ENCODE measurements around the gene B4GALNT3. TPM values are rescaled to one million over a fixed set of nuclear protein-coding genes. Genes with fewer than 3 reads are reported as not detected.

The B4GALNT3 gene
- total RNA-seq, 1 donor from 2014 or later: 4.2 TPM

DNA sequence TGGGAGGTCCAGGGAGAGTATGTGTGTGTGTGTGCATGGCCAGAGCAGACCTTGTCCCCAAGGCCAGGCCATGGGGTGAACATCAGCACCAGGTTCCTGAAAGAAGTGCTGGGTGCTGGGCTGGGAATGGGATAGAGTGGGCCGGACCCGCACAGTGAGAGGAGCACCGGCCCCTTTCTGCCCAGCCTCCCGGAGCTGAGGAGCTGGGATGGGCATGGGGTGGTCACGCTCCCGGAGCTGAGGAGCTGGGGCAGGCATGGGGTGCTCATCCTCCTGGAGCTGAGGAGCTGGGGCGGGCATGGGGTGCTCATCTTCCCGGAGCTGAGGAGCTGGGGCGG, 83.3 kb downstream of the B4GALNT3 start:
- Histone ChIP-seq H3K27me3 (ENCODE audit: control insufficient read depth in 3 of 3, insufficient read depth in 3 of 3, low read length in 3 of 3) (peaks cover 0 to 7% (median 3%) of the 10 kb centered on the region in 3 donors), H3K4me1 (ENCODE audit: control insufficient read depth in 3 of 3, insufficient read depth in 3 of 3, low read length in 3 of 3) (peaks cover 5 to 19% (median 18%) of the 10 kb centered on the region in 3 donors), H3K9me3 (ENCODE audit: control insufficient read depth in 3 of 3, low read length in 3 of 3) (no peaks in the 10 kb centered on the region), H3K36me3 (ENCODE audit: control insufficient read depth in 3 of 3, insufficient read depth in 3 of 3, low read length in 3 of 3) (peaks cover 0 to 2% (median 0%) of the 10 kb centered on the region in 3 donors), H3K4me3 (ENCODE audit: low read length in 3 of 3) (no peak overlapping the region), H3K9ac (ENCODE audit: low read depth in 1 of 3, low read length in 3 of 3) (peak overlapping the region in 1 of 3 donors; percentile 40), H3K27ac (ENCODE audit: low read depth, low read length) (no peak overlapping the region)

DNA sequence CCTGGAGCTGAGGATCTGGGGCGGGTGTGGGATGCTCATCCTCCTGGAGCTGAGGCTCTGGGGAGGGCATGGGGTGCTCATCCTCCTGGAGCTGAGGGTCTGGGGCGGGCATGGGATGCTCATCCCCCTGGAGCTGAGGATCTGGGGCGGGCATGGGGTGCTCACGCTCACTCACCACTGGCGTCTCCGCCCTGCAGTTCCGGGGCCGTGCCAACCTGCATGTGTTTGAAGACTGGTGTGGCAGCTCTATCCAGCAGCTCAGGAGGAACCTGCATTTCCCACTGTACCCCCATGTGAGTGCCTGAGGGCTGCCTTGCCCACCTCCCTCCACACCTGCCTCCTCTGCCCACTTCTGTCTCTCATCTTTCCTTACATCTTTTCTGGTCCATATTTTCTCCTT, 84.4 kb downstream of the B4GALNT3 start:
- peaks cover 0 to 2% (median 0%) of the 10 kb centered on the region in 3 donors for H3K36me3 ChIP-seq (ENCODE audit: control insufficient read depth in 3 of 3, insufficient read depth in 3 of 3, low read length in 3 of 3)
- no peak overlapping the region for H3K4me3 ChIP-seq (ENCODE audit: low read length in 3 of 3)
- no peak overlapping the region for H3K27ac ChIP-seq (ENCODE audit: low read depth, low read length)
- H3K9me3 ChIP-seq (ENCODE audit: control insufficient read depth in 3 of 3, low read length in 3 of 3): no peaks in the 10 kb centered on the region
- peaks cover 2 to 23% (median 18%) of the 10 kb centered on the region in 3 donors for H3K4me1 ChIP-seq (ENCODE audit: control insufficient read depth in 3 of 3, insufficient read depth in 3 of 3, low read length in 3 of 3)
- H3K27me3 ChIP-seq (ENCODE audit: control insufficient read depth in 3 of 3, insufficient read depth in 3 of 3, low read length in 3 of 3): peaks cover 0 to 7% (median 3%) of the 10 kb centered on the region in 3 donors
- no peak overlapping the region for H3K9ac ChIP-seq (ENCODE audit: low read depth in 1 of 3, low read length in 3 of 3)

DNA sequence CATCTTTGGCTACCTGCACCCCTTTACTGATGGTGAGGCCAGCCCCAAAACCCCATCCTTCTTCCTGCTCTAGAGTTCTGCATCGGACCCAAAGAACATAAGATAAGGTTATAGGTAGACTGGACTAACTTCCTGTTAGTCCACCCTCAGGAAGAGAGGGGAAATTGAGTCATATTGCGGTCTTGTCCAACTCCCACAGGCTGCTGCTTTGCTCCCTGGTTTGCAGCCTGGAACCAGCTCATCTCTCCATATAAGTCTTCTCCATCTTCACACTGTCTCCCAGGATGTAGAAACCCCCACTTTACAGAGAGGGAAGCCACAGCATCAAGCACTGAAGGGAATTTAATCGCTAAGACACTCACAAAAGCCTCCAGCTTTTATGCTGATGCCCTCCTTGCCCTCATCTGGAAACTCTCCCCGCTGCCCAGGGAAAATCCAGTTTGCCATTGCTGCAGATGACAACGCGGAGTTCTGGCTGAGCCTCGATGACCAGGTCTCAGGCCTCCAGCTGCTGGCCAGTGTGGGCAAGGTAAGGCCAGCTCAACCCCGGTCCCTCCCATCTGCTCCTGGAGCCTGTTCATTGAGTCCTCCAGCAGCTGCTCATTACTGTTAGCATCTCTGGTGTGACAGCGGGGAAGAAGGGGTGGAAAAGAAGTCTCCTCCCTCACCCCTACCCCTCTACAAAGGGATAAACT, 85.3 kb downstream of the B4GALNT3 start:
- H3K4me1 ChIP-seq (ENCODE audit: control insufficient read depth in 3 of 3, insufficient read depth in 3 of 3, low read length in 3 of 3): peaks cover 2 to 24% (median 18%) of the 10 kb centered on the region in 3 donors
- peaks cover 0 to 2% (median 0%) of the 10 kb centered on the region in 3 donors for H3K36me3 ChIP-seq (ENCODE audit: control insufficient read depth in 3 of 3, insufficient read depth in 3 of 3, low read length in 3 of 3)
- peaks cover 0 to 7% (median 3%) of the 10 kb centered on the region in 3 donors for H3K27me3 ChIP-seq (ENCODE audit: control insufficient read depth in 3 of 3, insufficient read depth in 3 of 3, low read length in 3 of 3)
- H3K9ac ChIP-seq (ENCODE audit: low read depth in 1 of 3, low read length in 3 of 3): no peak overlapping the region
- no peak overlapping the region for H3K27ac ChIP-seq (ENCODE audit: low read depth, low read length)
- no peak overlapping the region for H3K4me3 ChIP-seq (ENCODE audit: low read length in 3 of 3)
- H3K9me3 ChIP-seq (ENCODE audit: control insufficient read depth in 3 of 3, low read length in 3 of 3): no peaks in the 10 kb centered on the region

DNA sequence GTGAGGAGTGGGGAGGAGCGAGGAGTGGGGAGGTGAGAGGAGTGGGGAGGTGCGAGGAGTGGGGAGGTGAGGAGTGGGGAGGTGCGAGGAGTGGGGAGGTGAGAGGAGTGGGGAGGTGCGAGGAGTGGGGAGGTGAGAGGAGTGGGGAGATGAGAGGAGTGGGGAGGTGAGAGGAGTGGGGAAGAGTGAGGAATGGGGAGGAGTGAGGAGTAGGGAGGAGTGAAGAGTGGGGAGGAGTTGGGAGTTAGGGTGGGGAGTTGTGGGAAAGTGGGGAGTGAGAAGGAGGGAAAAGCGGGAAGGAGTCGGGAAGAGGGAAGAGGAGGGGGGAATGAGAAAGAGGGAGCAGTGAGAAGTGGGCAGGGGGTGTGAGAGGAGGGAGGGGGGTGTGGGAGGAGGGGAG, 86.1 kb downstream of the B4GALNT3 start:
- Histone ChIP-seq H3K27ac (ENCODE audit: low read depth, low read length) (no peak overlapping the region), H3K36me3 (ENCODE audit: control insufficient read depth in 3 of 3, insufficient read depth in 3 of 3, low read length in 3 of 3) (peaks cover 0 to 2% (median 0%) of the 10 kb centered on the region in 3 donors), H3K9me3 (ENCODE audit: control insufficient read depth in 3 of 3, low read length in 3 of 3) (no peaks in the 10 kb centered on the region), H3K4me1 (ENCODE audit: control insufficient read depth in 3 of 3, insufficient read depth in 3 of 3, low read length in 3 of 3) (peaks cover 5 to 32% (median 21%) of the 10 kb centered on the region in 3 donors), H3K9ac (ENCODE audit: low read depth in 1 of 3, low read length in 3 of 3) (no peak overlapping the region), H3K27me3 (ENCODE audit: control insufficient read depth in 3 of 3, insufficient read depth in 3 of 3, low read length in 3 of 3) (peaks cover 0 to 7% (median 3%) of the 10 kb centered on the region in 3 donors), H3K4me3 (ENCODE audit: low read length in 3 of 3) (no peak overlapping the region)

DNA sequence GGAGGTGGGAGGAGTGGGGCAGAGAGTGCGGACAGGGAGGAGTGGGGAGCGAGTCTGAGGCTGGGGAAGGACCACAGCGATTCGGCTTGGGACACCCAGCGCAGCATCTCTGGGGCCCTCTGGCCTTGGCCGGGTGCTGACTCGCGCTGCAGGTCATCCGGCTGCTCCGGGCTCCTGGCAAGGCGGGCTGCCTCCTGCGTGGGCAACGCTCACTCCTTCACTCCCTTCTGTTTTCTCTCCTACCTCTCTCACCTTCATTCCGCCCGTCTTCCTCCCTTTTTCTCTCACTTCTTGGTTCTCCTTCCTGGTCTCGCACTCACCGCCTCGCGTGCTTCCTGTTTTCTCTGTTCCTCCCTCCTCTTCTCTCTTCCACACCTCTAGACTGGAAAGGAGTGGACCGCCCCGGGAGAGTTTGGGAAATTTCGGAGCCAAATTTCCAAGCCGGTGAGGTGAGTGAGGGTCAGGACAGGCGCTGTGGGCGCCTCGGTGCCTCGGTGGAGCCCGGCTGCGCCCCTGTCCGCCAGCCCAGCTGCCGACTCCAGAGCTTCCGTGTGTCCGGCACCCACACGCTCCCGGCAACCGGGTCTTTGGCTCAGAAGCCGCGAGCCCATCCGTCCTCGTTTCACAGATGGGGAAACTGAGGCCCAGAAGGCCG, 86.7 kb downstream of the B4GALNT3 start:
- Histone ChIP-seq H3K4me1 (ENCODE audit: control insufficient read depth in 3 of 3, insufficient read depth in 3 of 3, low read length in 3 of 3) (peaks cover 7 to 33% (median 23%) of the 10 kb centered on the region in 3 donors), H3K36me3 (ENCODE audit: control insufficient read depth in 3 of 3, insufficient read depth in 3 of 3, low read length in 3 of 3) (peaks cover 0 to 2% (median 0%) of the 10 kb centered on the region in 3 donors), H3K27me3 (ENCODE audit: control insufficient read depth in 3 of 3, insufficient read depth in 3 of 3, low read length in 3 of 3) (peaks cover 0 to 7% (median 3%) of the 10 kb centered on the region in 3 donors), H3K9me3 (ENCODE audit: control insufficient read depth in 3 of 3, low read length in 3 of 3) (no peaks in the 10 kb centered on the region), H3K27ac (ENCODE audit: low read depth, low read length) (no peak overlapping the region), H3K9ac (ENCODE audit: low read depth in 1 of 3, low read length in 3 of 3) (no peak overlapping the region), H3K4me3 (ENCODE audit: low read length in 3 of 3) (no peak overlapping the region)

GRCh38 chr12:546920-547845, 87.4 kb downstream of the B4GALNT3 start:
- H3K9ac ChIP-seq (ENCODE audit: low read depth in 1 of 3, low read length in 3 of 3): peak overlapping the region in 1 of 3 donors; percentile 45
- peaks cover 9 to 36% (median 27%) of the 10 kb centered on the region in 3 donors for H3K4me1 ChIP-seq (ENCODE audit: control insufficient read depth in 3 of 3, insufficient read depth in 3 of 3, low read length in 3 of 3)
- H3K36me3 ChIP-seq (ENCODE audit: control insufficient read depth in 3 of 3, insufficient read depth in 3 of 3, low read length in 3 of 3): peaks cover 0 to 2% (median 0%) of the 10 kb centered on the region in 3 donors
- H3K9me3 ChIP-seq (ENCODE audit: control insufficient read depth in 3 of 3, low read length in 3 of 3): no peaks in the 10 kb centered on the region
- no peak overlapping the region for H3K27ac ChIP-seq (ENCODE audit: low read depth, low read length)
- peaks cover 0 to 7% (median 3%) of the 10 kb centered on the region in 3 donors for H3K27me3 ChIP-seq (ENCODE audit: control insufficient read depth in 3 of 3, insufficient read depth in 3 of 3, low read length in 3 of 3)
- no peak overlapping the region for H3K4me3 ChIP-seq (ENCODE audit: low read length in 3 of 3)

DNA sequence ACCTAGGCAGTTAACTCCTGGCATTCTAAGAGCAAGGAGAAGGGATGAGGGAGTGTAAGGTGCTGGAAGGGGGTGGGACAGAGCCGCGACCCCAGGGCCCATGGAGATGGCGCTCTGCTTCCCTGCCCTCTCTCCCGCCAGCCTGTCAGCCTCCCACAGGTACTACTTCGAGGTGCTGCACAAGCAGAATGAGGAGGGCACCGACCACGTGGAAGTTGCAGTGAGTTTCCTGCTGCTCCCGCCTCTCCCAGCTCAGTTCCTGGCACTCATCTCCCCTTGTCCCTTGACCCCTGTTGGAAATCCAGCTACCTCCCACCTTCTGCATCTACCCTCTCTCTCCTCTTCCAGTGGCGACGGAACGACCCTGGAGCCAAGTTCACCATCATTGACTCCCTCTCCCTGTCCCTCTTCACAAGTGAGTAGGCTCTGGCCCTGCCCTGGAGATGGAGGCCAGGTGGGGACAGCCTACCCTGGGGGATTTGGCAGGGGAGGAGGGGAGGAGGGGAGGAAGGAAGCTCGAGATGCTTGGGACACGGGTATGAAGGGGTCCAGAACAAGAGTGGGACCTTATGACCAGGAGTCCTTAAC, 88.2 kb downstream of the B4GALNT3 start:
- no peak overlapping the region for H3K27ac ChIP-seq (ENCODE audit: low read depth, low read length)
- no peak overlapping the region for H3K9ac ChIP-seq (ENCODE audit: low read depth in 1 of 3, low read length in 3 of 3)
- peaks cover 0 to 2% (median 0%) of the 10 kb centered on the region in 3 donors for H3K36me3 ChIP-seq (ENCODE audit: control insufficient read depth in 3 of 3, insufficient read depth in 3 of 3, low read length in 3 of 3)
- H3K4me1 ChIP-seq (ENCODE audit: control insufficient read depth in 3 of 3, insufficient read depth in 3 of 3, low read length in 3 of 3): peaks cover 17 to 41% (median 29%) of the 10 kb centered on the region in 3 donors
- H3K4me3 ChIP-seq (ENCODE audit: low read length in 3 of 3): no peak overlapping the region
- H3K27me3 ChIP-seq (ENCODE audit: control insufficient read depth in 3 of 3, insufficient read depth in 3 of 3, low read length in 3 of 3): peaks cover 0 to 7% (median 3%) of the 10 kb centered on the region in 3 donors
- H3K9me3 ChIP-seq (ENCODE audit: control insufficient read depth in 3 of 3, low read length in 3 of 3): no peaks in the 10 kb centered on the region

GRCh38 chr12:549476-550082, 89.8 kb downstream of the B4GALNT3 start:
- H3K9ac ChIP-seq (ENCODE audit: low read depth in 1 of 3, low read length in 3 of 3): no peak overlapping the region
- no peaks in the 10 kb centered on the region for H3K9me3 ChIP-seq (ENCODE audit: control insufficient read depth in 3 of 3, low read length in 3 of 3)
- peaks cover 0 to 3% (median 2%) of the 10 kb centered on the region in 3 donors for H3K27me3 ChIP-seq (ENCODE audit: control insufficient read depth in 3 of 3, insufficient read depth in 3 of 3, low read length in 3 of 3)
- H3K27ac ChIP-seq (ENCODE audit: low read depth, low read length): no peak overlapping the region
- H3K4me1 ChIP-seq (ENCODE audit: control insufficient read depth in 3 of 3, insufficient read depth in 3 of 3, low read length in 3 of 3): peaks cover 25 to 52% (median 35%) of the 10 kb centered on the region in 3 donors
- no peak overlapping the region for H3K4me3 ChIP-seq (ENCODE audit: low read length in 3 of 3)
- peaks cover 0 to 2% (median 0%) of the 10 kb centered on the region in 3 donors for H3K36me3 ChIP-seq (ENCODE audit: control insufficient read depth in 3 of 3, insufficient read depth in 3 of 3, low read length in 3 of 3)
